DND-41 (cell line): ENCODE data around the gene LRRC42.

Experiments
- ATAC-seq: fragments of 200-7000 bp; cut with Tn5 transposase; 3 replicates; pipeline ENCODE4 v1.9.1; 2021; ENCODE audit warnings: low read depth; ENCODE audit not compliant: insufficient read depth
- DNase-seq: peaks from one replicate; pipeline ENCODE4 v3.0.0-alpha.2; 2020
- H2AFZ ChIP-seq: 2 replicates; pipeline ENCODE4 v1.6.0; 2012; ENCODE audit warnings: low read depth, low read length
- H3K27ac ChIP-seq: 2 replicates; pipeline ENCODE4 v1.5.1; 2012; ENCODE audit warnings: low read length, inconsistent platforms
- H3K27me3 ChIP-seq: fragments of 200-600 bp; sonication (generic); 2 replicates; pipeline ENCODE4 v1.6.0; 2012; ENCODE audit warnings: low read length, mild to moderate bottlenecking, inconsistent platforms; ENCODE audit not compliant: insufficient read depth, poor library complexity
- H3K36me3 ChIP-seq: 2 replicates; pipeline ENCODE4 v1.5.1; 2012; ENCODE audit warnings: low read length, inconsistent platforms; ENCODE audit not compliant: insufficient read depth
- H3K4me1 ChIP-seq: 2 replicates; pipeline ENCODE4 v1.5.1; 2012; ENCODE audit warnings: mild to moderate bottlenecking, low read length; ENCODE audit not compliant: insufficient read depth
- H3K4me2 ChIP-seq: 2 replicates; pipeline ENCODE4 v1.6.0; 2012; ENCODE audit warnings: mild to moderate bottlenecking, moderate library complexity, low read length, inconsistent platforms; ENCODE audit not compliant: insufficient read depth
- H3K4me3 ChIP-seq, 2 experiments: fragments of 200-600 bp in 1 of 2; shearing (Covaris generic) in 1 of 2; 2 replicates each; pipeline ENCODE4 v1.5.1; 2012 to 2016; ENCODE audit warnings: inconsistent platforms in 2 of 2, low read length in 2 of 2, mild to moderate bottlenecking in 2 of 2, low read depth in 1 of 2, moderate library complexity in 1 of 2
- H3K79me2 ChIP-seq: 2 replicates; pipeline ENCODE4 v1.6.0; 2012; ENCODE audit warnings: low read length, inconsistent platforms; ENCODE audit not compliant: insufficient read depth
- H3K9ac ChIP-seq: 2 replicates; pipeline ENCODE4 v1.6.0; 2012; ENCODE audit warnings: low read depth, mild to moderate bottlenecking, inconsistent platforms, low read length, moderate library complexity
- H3K9me3 ChIP-seq: 2 replicates; pipeline ENCODE4 v1.5.1; 2012; ENCODE audit warnings: low read length, moderate library complexity, mild to moderate bottlenecking, inconsistent platforms; ENCODE audit not compliant: insufficient read depth, severe bottlenecking
- H4K20me1 ChIP-seq: 2 replicates; pipeline ENCODE4 v1.6.0; 2012; ENCODE audit warnings: low read length; ENCODE audit not compliant: insufficient read depth
- CTCF ChIP-seq: IDR thresholded peaks from 2 replicates; pipeline ENCODE4 v1.5.1; 2012; ENCODE audit warnings: borderline replicate concordance, low read length, moderate library complexity, mild to moderate bottlenecking; ENCODE audit not compliant: poor library complexity, severe bottlenecking; ENCODE audit errors: extremely low read depth
- EZH2 ChIP-seq: IDR thresholded peaks from 3 replicates; pipeline ENCODE4 v1.6.1; 2012; ENCODE audit warnings: borderline replicate concordance, low read depth, mild to moderate bottlenecking, moderate library complexity, low read length, inconsistent platforms; ENCODE audit not compliant: severe bottlenecking

The LRRC42 gene

DNA sequence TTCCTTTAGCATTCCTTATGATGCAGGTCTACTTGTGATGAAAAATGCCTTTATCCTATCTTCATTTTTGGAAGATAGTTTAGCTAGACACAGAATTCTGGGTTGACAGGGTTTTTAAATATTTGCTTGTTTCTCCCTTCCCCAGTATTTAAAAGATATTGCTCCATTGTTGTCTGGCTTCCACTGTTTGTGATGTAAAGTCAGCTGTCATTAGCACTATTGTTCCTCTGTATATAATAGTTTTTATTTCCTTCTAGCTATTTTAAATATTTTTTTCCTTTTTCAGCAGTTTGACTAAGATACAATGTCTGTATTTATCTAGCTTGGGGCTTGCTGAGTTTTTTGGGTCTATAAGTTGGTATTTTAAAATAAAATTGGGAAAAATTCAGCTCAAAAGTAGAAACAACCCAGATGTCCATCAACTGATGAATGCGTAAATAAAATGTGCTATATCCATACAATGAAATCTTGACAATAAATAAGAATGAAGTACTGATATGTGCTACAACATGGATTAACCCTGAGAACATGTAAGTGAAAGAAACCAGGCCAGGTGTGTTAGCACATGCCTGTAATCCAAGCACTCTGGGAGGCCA lies 11.9 kb upstream of the LRRC42 start:
- Histone ChIP-seq H3K36me3 (peaks cover 68% of the 10 kb centered on the region), H3K4me2 (no peak overlapping the region), H3K79me2 (peaks cover 34% of the 10 kb centered on the region), H3K4me1 (no peaks in the 10 kb centered on the region), H2AFZ (no peak overlapping the region), H3K9me3 (peaks cover 15% of the 10 kb centered on the region), H3K27ac (no peak overlapping the region), H3K27me3 (no peaks in the 10 kb centered on the region), H4K20me1 (no peaks in the 10 kb centered on the region), H3K4me3 (no peak overlapping the region), H3K9ac (no peak overlapping the region)
- ATAC-seq, result no peak
- no peak for DNase-seq
- no peak for TF ChIP-seq EZH2
- TF ChIP-seq CTCF, result no peak

GRCh38 chr1:53936430-53936829 lies 9.7 kb upstream of the LRRC42 start:
- H3K4me3 ChIP-seq, result no peak overlapping the region
- no peak overlapping the region for H3K27ac ChIP-seq
- H2AFZ ChIP-seq, result no peak overlapping the region
- peaks cover 15% of the 10 kb centered on the region for H3K9me3 ChIP-seq
- ATAC-seq (no peak), DNase-seq (no peak)
- H3K9ac ChIP-seq, result no peak overlapping the region
- H4K20me1 ChIP-seq, result no peaks in the 10 kb centered on the region
- H3K4me2 ChIP-seq, result no peak overlapping the region
- no peaks in the 10 kb centered on the region for H3K27me3 ChIP-seq
- peaks cover 62% of the 10 kb centered on the region for H3K36me3 ChIP-seq
- H3K4me1 ChIP-seq, result peaks cover 8% of the 10 kb centered on the region
- H3K79me2 ChIP-seq, result peaks cover 54% of the 10 kb centered on the region
- TF ChIP-seq EZH2 (no peak), CTCF (no peak)

GRCh38 chr1:53938136-53938830 lies 7.9 kb upstream of the LRRC42 start:
- Histone ChIP-seq H3K27me3 (no peaks in the 10 kb centered on the region), H3K79me2 (peaks cover 68% of the 10 kb centered on the region), H4K20me1 (no peaks in the 10 kb centered on the region), H2AFZ (no peak overlapping the region), H3K4me1 (peaks cover 23% of the 10 kb centered on the region), H3K4me2 (no peak overlapping the region), H3K9ac (no peak overlapping the region), H3K4me3 (no peak overlapping the region), H3K36me3 (peaks cover 56% of the 10 kb centered on the region), H3K27ac (no peak overlapping the region), H3K9me3 (peaks cover 12% of the 10 kb centered on the region)
- ATAC-seq (no peak), DNase-seq (no peak)
- no peak for TF ChIP-seq CTCF
- TF ChIP-seq EZH2, result no peak
